Measurements from ENCODE around the gene AGRN.

AGRN gene

DNA sequence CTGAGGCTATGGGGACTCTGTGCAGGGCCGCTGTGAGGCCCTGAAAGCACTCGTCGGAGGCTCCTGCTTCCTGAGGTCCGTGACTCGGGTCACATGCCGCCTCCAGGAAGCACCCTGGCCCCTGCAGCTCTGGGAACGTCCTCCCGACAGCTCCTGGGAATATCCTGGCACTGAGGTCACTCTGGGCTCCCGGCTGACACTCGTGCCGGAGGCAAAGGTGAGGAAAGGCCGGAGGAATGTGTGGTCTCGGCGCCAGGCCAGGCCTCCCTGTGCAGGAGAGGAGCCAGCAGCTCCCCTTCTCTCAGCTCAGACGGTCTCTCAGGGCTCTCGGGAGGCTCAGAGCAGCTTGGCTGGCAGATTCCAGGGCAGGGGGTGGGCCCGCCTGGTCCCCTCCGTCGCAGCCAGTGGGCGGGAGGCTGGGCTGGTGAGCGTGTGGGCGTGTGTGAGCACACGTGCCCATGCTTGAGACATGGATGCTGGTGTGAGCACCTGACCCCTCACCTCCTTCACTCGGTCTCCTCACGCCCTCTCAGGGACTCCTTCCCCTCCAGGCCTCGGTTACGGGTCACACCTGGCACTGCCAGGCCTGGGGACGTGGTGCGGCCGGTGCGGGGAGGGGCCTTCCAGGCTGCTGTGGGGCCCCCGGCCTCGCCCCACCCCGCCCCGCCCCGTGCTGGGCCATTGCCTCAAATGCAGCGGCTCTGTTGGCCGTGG lies 59.6 kb downstream of the AGRN start:
- no peak for DNase-seq (ENCODE audit: low read depth in 2 of 2)

- no peak for DNase-seq (ENCODE audit: low read depth in 2 of 2)
These were observed 60.3 kb downstream of the AGRN start for GRCh38 chr1:1080122-1080757.

GRCh38 chr1:1080951-1081310 lies 61.0 kb downstream of the AGRN start:
- DNase-seq (ENCODE audit: low read depth in 2 of 2), result no peak

DNA sequence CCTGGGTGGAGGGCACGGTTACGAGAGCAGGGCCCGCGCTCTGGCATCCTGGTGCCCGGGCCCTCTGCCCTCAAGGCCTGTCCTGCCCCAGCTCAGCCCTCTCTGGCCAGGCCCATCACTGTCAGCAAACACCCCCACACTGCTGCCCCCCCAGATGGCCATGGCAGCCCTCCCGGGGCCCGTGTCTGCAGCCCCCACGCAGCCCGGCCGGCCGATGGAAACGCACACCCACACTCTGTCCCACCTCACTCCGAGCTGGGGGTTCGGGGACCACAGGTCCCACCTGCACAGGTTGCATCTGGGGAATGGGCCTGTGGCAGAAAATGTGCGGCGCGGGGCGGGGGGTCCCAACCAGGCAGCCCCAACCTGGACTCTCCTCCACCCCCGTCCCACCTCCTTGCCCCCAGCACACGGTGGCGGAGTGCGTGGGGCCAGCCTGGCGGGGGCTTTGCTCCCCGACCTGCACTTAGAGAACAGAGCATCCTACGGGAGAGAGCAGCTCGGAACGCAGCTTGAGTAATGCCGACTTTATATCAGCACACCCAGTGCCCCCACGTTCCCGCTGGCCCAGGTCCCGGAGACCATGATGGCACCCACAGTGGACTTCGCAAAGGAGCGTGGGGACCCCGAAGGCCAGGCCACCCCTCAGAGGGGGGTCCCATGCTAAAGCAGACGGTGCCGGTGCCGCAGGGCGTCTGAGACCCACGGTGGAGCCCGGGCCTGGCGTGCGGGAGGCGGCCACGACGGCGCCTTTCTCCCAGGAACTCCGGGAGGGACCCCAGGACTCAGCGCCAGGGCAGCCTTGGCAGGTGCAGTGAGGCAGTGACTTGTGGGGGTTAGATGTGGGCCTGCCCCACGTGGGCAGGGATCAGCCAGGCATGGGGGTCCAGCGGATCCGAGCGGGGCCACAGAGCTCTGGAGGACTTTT lies 61.7 kb downstream of the AGRN start:
- no peak for DNase-seq (ENCODE audit: low read depth in 2 of 2)

GRCh38 chr1:1082239-1082775 lies 62.4 kb downstream of the AGRN start:
- no peak for DNase-seq (ENCODE audit: low read depth in 2 of 2)

DNA sequence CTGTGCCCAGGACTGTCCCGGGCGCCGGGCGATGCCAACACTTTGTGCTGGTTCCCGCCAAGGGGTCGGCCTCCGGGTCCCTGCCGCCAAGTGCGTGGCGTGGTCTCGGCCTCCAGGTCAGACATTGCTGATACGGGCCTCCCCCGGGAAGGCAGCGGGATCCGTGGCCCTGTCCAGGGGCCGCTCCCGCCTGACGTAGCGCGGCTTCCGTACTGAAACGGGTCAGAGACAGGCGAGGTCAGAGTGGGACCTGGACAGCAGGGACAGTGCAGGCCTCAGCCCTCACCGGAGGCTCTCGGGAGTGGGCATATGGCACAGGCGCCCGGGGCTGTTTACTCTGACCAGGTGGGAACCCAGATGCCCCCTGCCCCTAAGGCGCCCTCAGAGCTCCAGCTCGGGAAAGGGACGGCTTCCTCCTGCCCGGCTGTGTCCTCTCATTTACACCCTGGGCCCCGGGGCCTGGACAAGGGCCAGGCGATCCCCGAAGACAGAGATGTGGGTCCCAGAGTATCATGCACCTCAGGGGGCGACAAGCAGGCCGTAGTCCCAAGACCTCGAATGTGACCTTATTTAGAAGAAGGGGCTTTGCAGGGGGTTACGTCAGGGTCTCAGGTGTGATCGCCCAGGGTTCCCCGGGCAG lies 63.0 kb downstream of the AGRN start:
- no peak for DNase-seq (ENCODE audit: low read depth in 2 of 2)

DNA sequence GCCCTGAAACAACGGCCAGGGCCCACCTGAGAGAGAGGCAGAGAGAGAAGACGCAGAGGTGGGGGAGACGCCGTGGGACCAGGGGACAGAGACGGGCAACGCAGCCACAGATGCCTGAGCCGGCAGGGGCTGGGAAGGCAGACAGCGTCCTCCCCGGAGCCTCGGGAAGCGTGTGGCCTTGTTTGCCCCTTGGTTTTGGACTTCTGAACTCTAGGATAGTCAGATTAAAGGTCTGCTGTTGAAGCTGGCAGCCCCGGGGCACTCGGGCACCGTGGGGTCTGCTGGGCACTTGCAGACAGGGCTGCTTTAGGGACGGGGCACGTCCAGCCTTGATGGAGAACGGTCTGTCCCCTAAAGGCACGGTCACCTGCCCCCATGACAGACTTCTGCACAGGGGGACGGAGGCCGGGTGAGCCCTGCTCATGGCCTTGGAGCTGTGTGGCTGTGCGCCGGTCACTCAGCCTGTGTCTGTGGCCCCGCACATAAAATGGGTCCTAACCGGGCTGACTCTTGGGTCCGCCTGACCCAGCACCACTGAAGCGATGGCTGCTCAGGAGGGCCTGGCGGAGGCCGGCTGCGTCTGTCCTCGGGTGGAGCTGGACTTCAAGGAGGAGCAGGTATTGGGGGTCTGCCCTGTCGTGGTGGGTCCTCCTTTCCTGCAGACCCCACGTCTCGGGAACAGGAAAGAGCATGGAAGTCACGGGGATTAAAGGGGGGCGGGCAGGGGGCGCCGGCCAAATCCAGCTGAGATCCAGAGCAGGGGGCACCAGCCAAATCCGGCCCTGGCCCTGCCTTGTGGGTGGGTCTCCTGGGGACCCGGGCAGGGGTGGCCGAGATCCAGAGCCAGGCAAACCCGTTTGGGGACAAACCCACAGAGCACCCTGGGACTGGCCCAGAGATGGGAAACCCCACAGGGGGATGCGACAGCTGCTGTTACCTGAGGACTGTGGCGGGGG lies 63.8 kb downstream of the AGRN start:
- DNase-seq (ENCODE audit: low read depth in 2 of 2), result no peak

GRCh38 chr1:1084372-1085170 lies 64.7 kb downstream of the AGRN start:
- DNase-seq (ENCODE audit: low read depth in 2 of 2), result no peak

GRCh38 chr1:1085171-1085841 lies 65.4 kb downstream of the AGRN start:
- DNase-seq (ENCODE audit: low read depth in 2 of 2), result no peak

DNA sequence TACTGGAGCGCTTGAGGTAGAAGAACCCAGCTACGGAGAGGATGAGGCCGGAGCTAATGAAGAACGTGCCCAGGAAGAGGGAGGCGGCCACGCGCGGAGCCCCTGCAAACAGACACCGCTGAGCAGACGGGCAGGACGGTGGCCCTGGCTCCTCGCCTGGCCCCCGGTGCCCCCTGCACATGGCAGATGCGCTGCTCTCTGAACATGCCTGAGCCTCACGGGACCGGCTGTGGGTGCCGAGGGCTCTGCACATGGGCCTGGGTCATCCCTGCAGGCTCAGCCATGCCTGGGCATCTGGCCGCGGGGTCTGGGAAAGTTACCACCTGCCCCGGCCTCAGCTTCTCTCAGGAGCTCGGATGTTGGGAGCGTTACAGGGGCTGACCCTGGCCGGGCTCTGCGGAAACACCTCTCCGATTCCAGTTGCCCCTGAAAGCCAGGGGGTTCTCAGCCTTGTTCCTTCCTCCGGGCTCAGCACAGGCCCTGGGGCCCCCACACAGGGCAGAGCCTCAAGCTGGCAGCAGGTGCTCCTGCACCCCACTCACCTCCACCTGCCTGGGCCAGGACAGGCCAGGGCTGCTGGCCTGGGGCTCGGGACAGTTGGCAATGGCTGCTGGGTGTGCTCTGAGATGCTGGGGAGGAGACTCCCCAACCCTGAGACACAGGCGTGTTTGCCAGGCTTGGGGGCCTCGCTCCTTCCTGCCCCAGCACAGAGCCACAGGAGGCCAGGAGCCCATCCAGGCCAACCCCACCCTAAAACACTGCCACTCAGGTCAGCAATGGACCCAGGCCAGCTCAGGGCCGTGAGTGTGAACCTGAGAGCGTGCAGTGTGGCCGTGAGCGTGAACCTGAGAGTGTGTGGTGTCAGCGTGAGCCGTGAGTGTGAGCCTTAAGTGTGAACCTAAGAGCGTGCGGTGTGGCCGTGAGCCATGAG lies 66.3 kb downstream of the AGRN start:
- no peak for DNase-seq (ENCODE audit: low read depth in 2 of 2)

- no peak for DNase-seq (ENCODE audit: low read depth in 2 of 2)
These were observed 67.0 kb downstream of the AGRN start for GRCh38 chr1:1086911-1087341.

DNA sequence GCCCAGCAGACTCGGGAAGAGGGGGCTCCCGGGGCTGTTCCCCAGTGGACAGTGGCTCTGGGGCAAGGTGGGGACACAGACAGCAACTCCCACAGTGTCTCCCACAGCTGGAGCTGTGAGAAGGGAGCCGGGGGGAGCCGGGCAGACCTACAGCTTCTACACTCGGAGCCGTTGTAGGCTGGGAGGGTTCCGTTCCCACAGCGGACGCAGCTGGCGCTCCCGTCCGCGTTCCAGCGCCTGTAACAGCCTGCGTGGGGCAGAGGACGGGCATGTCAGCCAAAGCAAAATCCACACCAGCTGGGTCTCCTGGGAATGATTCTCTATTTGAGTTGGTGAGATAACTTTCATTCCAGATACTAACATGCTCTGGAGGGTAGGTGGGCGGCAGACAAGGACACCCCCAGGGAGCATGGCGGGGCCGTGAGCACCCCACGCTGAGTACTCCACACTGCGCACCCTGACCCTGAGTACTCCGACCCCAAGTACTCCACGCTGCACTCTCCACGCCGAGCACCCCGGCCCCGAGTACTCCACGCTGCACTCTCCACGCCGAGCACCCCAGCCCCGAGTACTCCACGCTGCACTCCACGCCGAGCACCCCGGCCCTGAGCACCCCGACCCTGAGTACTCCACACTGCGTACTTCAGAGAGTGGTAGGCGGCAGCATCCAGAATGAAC lies 67.6 kb downstream of the AGRN start:
- no peak for DNase-seq (ENCODE audit: low read depth in 2 of 2)

DNA sequence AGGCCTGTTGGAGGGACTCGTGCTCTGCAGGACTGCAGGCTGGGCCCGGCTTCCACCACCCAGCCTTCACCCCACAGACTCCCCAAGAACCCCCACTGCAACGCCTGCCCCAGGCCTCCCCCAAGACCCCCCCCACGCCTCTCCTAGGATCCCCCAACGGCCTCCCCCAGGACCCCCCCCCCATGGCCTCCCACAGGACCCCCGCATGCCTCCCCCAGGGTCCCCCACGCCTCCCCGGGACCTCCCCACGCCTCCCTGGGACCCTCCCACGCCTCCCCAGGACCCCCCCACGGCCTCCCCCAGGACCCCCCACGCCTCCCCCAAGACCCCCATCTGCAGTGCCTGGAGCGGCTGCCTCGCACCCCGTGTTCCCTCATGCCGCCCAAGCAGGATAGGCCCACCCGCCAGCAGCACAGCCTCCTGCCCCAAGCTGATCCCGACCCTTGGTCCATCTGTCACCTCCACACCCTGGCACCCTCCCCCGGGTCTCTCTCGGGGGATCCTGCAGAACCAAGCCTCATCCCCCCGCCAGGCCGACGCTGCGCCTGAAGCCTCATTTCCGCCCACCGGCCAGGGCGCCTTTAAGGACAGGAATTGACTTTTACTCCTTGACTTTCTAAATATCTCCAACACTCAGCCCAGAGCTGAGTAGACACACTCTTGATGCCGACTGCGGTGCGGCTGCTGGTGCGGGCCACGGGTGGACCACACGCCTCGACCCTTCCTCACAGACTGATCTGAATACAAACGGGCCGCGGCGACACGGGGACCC lies 68.3 kb downstream of the AGRN start:
- DNase-seq (ENCODE audit: low read depth in 2 of 2), result no peak

GRCh38 chr1:1088801-1089680 lies 69.1 kb downstream of the AGRN start:
- no peak for DNase-seq (ENCODE audit: low read depth in 2 of 2)

DNA sequence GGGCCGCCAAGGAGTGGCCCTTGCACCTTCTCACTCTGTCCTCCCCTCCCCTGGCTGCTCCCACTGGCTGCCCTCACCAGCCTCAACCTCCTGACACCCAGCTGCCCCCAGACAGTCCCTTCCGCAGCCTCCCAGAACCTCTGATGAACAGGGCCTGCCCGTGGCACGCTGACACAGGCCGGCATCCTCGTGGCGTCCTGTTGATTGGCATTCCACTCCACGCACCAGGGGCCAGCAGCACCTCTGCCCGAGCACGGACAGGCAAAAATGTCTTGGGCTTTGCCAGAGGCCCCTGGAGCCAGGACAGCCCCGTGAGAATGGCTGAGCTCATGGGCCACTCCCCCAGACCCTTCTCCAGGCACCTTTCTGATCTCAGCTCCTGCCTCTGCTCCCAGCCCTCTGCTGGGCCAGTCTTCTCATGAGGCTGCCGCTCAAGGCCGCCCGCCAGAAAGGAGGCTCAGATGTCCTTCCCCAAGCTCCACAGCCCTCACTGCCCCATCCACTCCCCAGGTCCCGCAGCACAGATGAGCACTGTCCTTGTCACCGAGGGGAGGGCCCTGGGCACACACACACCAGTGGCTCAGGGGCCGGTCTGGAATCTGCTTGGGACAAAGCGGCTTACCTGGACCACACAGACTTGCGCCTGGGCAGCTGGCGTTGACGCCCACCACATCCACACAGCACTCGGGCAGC lies 70.0 kb downstream of the AGRN start:
- no peak for DNase-seq (ENCODE audit: low read depth in 2 of 2)
